Measurements from ENCODE around the gene ZBTB20. TPM values are rescaled to one million over a fixed set of nuclear protein-coding genes. Genes with fewer than 3 reads are reported as not detected.

ZBTB20 gene
- total RNA-seq, 1 experiment from 2014 or later: 7.7 TPM

- H3K27ac ChIP-seq: no peak overlapping the region
- no peak for DNase-seq
- no peaks in the 10 kb centered on the region for H3K27me3 ChIP-seq
- no peak overlapping the region for H3K4me3 ChIP-seq
- no peaks in the 10 kb centered on the region for H3K9me3 ChIP-seq (replicated peaks)
- peaks cover 35% of the 10 kb centered on the region for H3K4me1 ChIP-seq
- no peaks in the 10 kb centered on the region for H3K36me3 ChIP-seq
Measured at GRCh38 chr3:114437897-114438296, 709.2 kb downstream of the ZBTB20 start.

GRCh38 chr3:114436182-114436581, 710.9 kb downstream of the ZBTB20 start:
- Histone ChIP-seq H3K9me3 (replicated peaks) (no peaks in the 10 kb centered on the region), H3K36me3 (no peaks in the 10 kb centered on the region), H3K27ac (peak overlapping the region; percentile 27), H3K27me3 (no peaks in the 10 kb centered on the region), H3K4me3 (no peak overlapping the region), H3K4me1 (peaks cover 20% of the 10 kb centered on the region)
- DNase-seq: no peak

- peak in 1 of 2 experiments; percentile 47 for DNase-seq
- Histone ChIP-seq H3K4me1 (peaks cover 18% of the 10 kb centered on the region), H3K27ac (peak overlapping the region; percentile 27)
Measured at GRCh38 chr3:114435386-114436115, 711.5 kb downstream of the ZBTB20 start.

GRCh38 chr3:114432310-114432709, 714.8 kb downstream of the ZBTB20 start:
- Histone ChIP-seq H3K36me3 (no peaks in the 10 kb centered on the region), H3K9me3 (replicated peaks) (no peaks in the 10 kb centered on the region), H3K4me3 (no peak overlapping the region), H3K27ac (no peak overlapping the region), H3K27me3 (no peaks in the 10 kb centered on the region), H3K4me1 (peaks cover 15% of the 10 kb centered on the region)
- DNase-seq: no peak

More at GRCh38 chr3:114435386-114436115, 711.5 kb downstream of the ZBTB20 start:
- no peaks in the 10 kb centered on the region for H3K9me3 ChIP-seq (replicated peaks)
- H3K27me3 ChIP-seq: no peaks in the 10 kb centered on the region
- H3K4me3 ChIP-seq: no peak overlapping the region
- H3K36me3 ChIP-seq: no peaks in the 10 kb centered on the region

- Histone ChIP-seq H3K4me1 (0 out of 2 replicates have a peak, but pooled peaks cover 2% of the 10 kb centered on the region), H3K9me3 (replicated peaks) (no peaks in the 10 kb centered on the region), H3K27me3 (no peaks in the 10 kb centered on the region), H3K4me3 (no peak overlapping the region), H3K27ac (no peak overlapping the region), H3K36me3 (no peaks in the 10 kb centered on the region)
- DNase-seq: no peak
Measured at GRCh38 chr3:114428044-114428595, 719.0 kb downstream of the ZBTB20 start.

GRCh38 chr3:114427285-114428043, 719.6 kb downstream of the ZBTB20 start:
- Histone ChIP-seq H3K36me3 (no peaks in the 10 kb centered on the region), H3K4me3 (no peak overlapping the region), H3K9me3 (replicated peaks) (no peaks in the 10 kb centered on the region), H3K27ac (no peak overlapping the region), H3K27me3 (no peaks in the 10 kb centered on the region), H3K4me1 (0 out of 2 replicates have a peak, but pooled peaks cover 2% of the 10 kb centered on the region)
- DNase-seq: no peak

- no peaks in the 10 kb centered on the region for H3K9me3 ChIP-seq (replicated peaks)
- no peak overlapping the region for H3K27ac ChIP-seq
- no peak for DNase-seq
- no peaks in the 10 kb centered on the region for H3K27me3 ChIP-seq
- no peaks in the 10 kb centered on the region for H3K4me1 ChIP-seq
- H3K36me3 ChIP-seq: no peaks in the 10 kb centered on the region
- no peak overlapping the region for H3K4me3 ChIP-seq
Measured at GRCh38 chr3:114424337-114424736, 722.8 kb downstream of the ZBTB20 start.

- Histone ChIP-seq H3K4me3 (no peak overlapping the region), H3K9me3 (replicated peaks) (no peaks in the 10 kb centered on the region), H3K27me3 (no peaks in the 10 kb centered on the region), H3K27ac (no peak overlapping the region), H3K4me1 (no peaks in the 10 kb centered on the region), H3K36me3 (no peaks in the 10 kb centered on the region)
- DNase-seq: no peak
Measured at GRCh38 chr3:114421204-114421603, 725.9 kb downstream of the ZBTB20 start.

- no peaks in the 10 kb centered on the region for H3K27me3 ChIP-seq
Measured at GRCh38 chr3:114420072-114420471, 727.0 kb downstream of the ZBTB20 start.

GRCh38 chr3:114418724-114419543, 728.2 kb downstream of the ZBTB20 start:
- H3K27ac ChIP-seq: no peak overlapping the region
- no peak overlapping the region for H3K4me3 ChIP-seq
- peak in 1 of 2 experiments; percentile 80 for DNase-seq

More at GRCh38 chr3:114420072-114420471, 727.0 kb downstream of the ZBTB20 start:
- Histone ChIP-seq H3K4me3 (no peak overlapping the region), H3K4me1 (no peaks in the 10 kb centered on the region), H3K27ac (no peak overlapping the region), H3K36me3 (no peaks in the 10 kb centered on the region), H3K9me3 (replicated peaks) (no peaks in the 10 kb centered on the region)
- DNase-seq: no peak

GRCh38 chr3:114418107-114418506, 729.0 kb downstream of the ZBTB20 start:
- H3K27ac ChIP-seq: no peak overlapping the region
- no peaks in the 10 kb centered on the region for H3K36me3 ChIP-seq
- no peaks in the 10 kb centered on the region for H3K9me3 ChIP-seq (replicated peaks)
- H3K4me3 ChIP-seq: no peak overlapping the region
- no peaks in the 10 kb centered on the region for H3K27me3 ChIP-seq
- no peak for DNase-seq
- no peaks in the 10 kb centered on the region for H3K4me1 ChIP-seq

More at GRCh38 chr3:114418724-114419543, 728.2 kb downstream of the ZBTB20 start:
- Histone ChIP-seq H3K9me3 (replicated peaks) (no peaks in the 10 kb centered on the region), H3K27me3 (no peaks in the 10 kb centered on the region), H3K36me3 (no peaks in the 10 kb centered on the region), H3K4me1 (no peaks in the 10 kb centered on the region)

GRCh38 chr3:114417675-114418074, 729.4 kb downstream of the ZBTB20 start:
- no peak for DNase-seq
- Histone ChIP-seq H3K4me1 (no peaks in the 10 kb centered on the region; the same call in 1 of the 2 replicates), H3K4me3 (no peak overlapping the region), H3K27me3 (no peaks in the 10 kb centered on the region), H3K36me3 (no peaks in the 10 kb centered on the region), H3K27ac (no peak overlapping the region), H3K9me3 (replicated peaks) (no peaks in the 10 kb centered on the region)

- no peak for DNase-seq
- H3K36me3 ChIP-seq: no peaks in the 10 kb centered on the region
- H3K9me3 ChIP-seq (replicated peaks): no peaks in the 10 kb centered on the region
- H3K4me3 ChIP-seq: no peak overlapping the region
- no peak overlapping the region for H3K27ac ChIP-seq
- no peaks in the 10 kb centered on the region for H3K27me3 ChIP-seq
- H3K4me1 ChIP-seq: no peaks in the 10 kb centered on the region; the same call in 1 of the 2 replicates
Measured at GRCh38 chr3:114417265-114417664, 729.8 kb downstream of the ZBTB20 start.
